HepG2 (cell line): Measurements from ENCODE around the gene VSTM5. TPM values are rescaled to one million over a fixed set of nuclear protein-coding genes. Genes with fewer than 3 reads are reported as not detected.

Experiments
- CEBPZ ChIP-seq: IDR thresholded peaks from 2 replicates; pipeline ENCODE4 v1.6.1; 2012; ENCODE audit warnings: low read length, improper control_type of control experiment
- E2F5 ChIP-seq: sonication (generic); formaldehyde crosslinking; conservative IDR thresholded peaks from 2 replicates; pipeline ENCODE4 v1.4.0; 2020; ENCODE audit warnings: missing genetic modification reagents
- MAFF ChIP-seq: IDR thresholded peaks from 2 replicates; pipeline ENCODE4 v1.6.1; 2011; ENCODE audit warnings: low read depth, low read length, improper control_type of control experiment
- SNAPC2 ChIP-seq: sonication (generic); formaldehyde crosslinking; IDR thresholded peaks from 2 replicates; pipeline ENCODE4 v1.8.1; 2022; ENCODE audit warnings: mild to moderate bottlenecking, missing genetic modification reagents
- SNAPC4 ChIP-seq: sonication (generic); formaldehyde crosslinking; IDR thresholded peaks from 2 replicates; pipeline ENCODE4 v1.4.0; 2020; ENCODE audit warnings: mild to moderate bottlenecking, missing genetic modification reagents
- TFDP2 ChIP-seq: sonication (generic); formaldehyde crosslinking; IDR thresholded peaks from 2 replicates; pipeline ENCODE4 v1.4.0; 2020; ENCODE audit warnings: missing genetic modification reagents
- ZBTB3 ChIP-seq: sonication (generic); formaldehyde crosslinking; IDR thresholded peaks from 2 replicates; pipeline ENCODE4 v1.4.0; 2020; ENCODE audit warnings: low read depth, mild to moderate bottlenecking, moderate library complexity, missing genetic modification reagents, borderline replicate concordance
- ZHX2 ChIP-seq, 2 experiments: sonication (generic) in 1 of 2; formaldehyde crosslinking in 1 of 2; IDR thresholded peaks; 2 replicates each; pipeline versions ENCODE4 v1.6.1 to v1.9.0; 2014 to 2022; ENCODE audit warnings: antibody characterized with exemption in 1 of 2, borderline replicate concordance in 1 of 2, inconsistent platforms in 1 of 2, low read depth in 1 of 2, missing genetic modification reagents in 1 of 2
- ZNF124 ChIP-seq: sonication (generic); formaldehyde crosslinking; IDR thresholded peaks from 2 replicates; pipeline ENCODE4 v1.4.0; 2020; ENCODE audit warnings: missing genetic modification reagents
- polyA plus RNA-seq, 8 experiments: library from polyadenylated mRNA; depleted of rRNA in 3 of 8; stranded (reverse) in 7 of 8; unstranded in 1 of 8; fragments of >200 nt; fragmentation: Illumina TruSeq in 4 of 8; extraction: Trizol in 4 of 8; gene quantifications; 2 replicates each; pipeline versions ENCODE4 v1.2.1 to v1.2.3, GENCODE V29; 2011 to 2016; ENCODE audit warnings: low read depth in 4 of 8, missing spikeins in 1 of 8, mixed read lengths in 1 of 8; ENCODE audit not compliant: insufficient read depth in 1 of 8
- total RNA-seq, 5 experiments: library from RNA; depleted of rRNA; stranded (reverse); fragments of >200 nt; fragmentation: Illumina TruSeq; extraction: Trizol; gene quantifications; 2 replicates each; pipeline ENCODE4 v1.2.3, GENCODE V29; 2016; ENCODE audit warnings: low read depth in 1 of 5

Gene VSTM5
- total and polyA plus RNA-seq, 2 of the 13 experiments (the other 11 are each of a cell fraction or from before 2014, with no cell fraction given): not detected

GRCh38 chr11:93784145-93784934, 66.1 kb downstream of the VSTM5 start, which contains the start of gene MED17 (continued):
- 0 out of 2 replicates have a peak, but pooled peaks have one; percentile 76 for TF ChIP-seq SNAPC4 (CRISPR knock-in tag)
- TF ChIP-seq MAFF: peak; percentile 23; the same call in 1 of the 2 replicates
- no peak for TF ChIP-seq CEBPZ
- no peak for TF ChIP-seq E2F5
- TF ChIP-seq ZHX2 (IDR thresholded peaks at IDR 0.05; ENCODE audit: low read depth): peak; percentile 54; the same call in 1 of the 2 replicates
- no peak for TF ChIP-seq ZHX2 (CRISPR knock-in tag; IDR thresholded peaks at IDR 0.05; ENCODE audit: borderline replicate concordance)
- no peak; the same call in 1 of the 2 replicates for TF ChIP-seq SNAPC2 (CRISPR knock-in tag)
- TF ChIP-seq ZNF124: 0 out of 2 replicates have a peak, but pooled peaks have one; percentile 20
- no peak for TF ChIP-seq ZBTB3 (CRISPR knock-in tag)
- TF ChIP-seq TFDP2 (CRISPR knock-in tag): peak; percentile 73
